HG03378 (cell line): ENCODE data around the gene BMP4.

Experiments
- ATAC-seq: cut with Tn5 transposase; IDR thresholded peaks from one replicate; pipeline ENCODE4 v1.9.1; 2021; ENCODE audit warnings: mild to moderate bottlenecking, moderate library complexity; ENCODE audit not compliant: unreplicated experiment

Gene BMP4

GRCh38 chr14:53964249-53964648, 7.6 kb upstream of the BMP4 start:
- no peak for ATAC-seq

GRCh38 chr14:53963320-53964227, 6.9 kb upstream of the BMP4 start:
- ATAC-seq, result no peak

- ATAC-seq, result no peak
Measured at GRCh38 chr14:53962953-53963319, 6.3 kb upstream of the BMP4 start.

- no peak for ATAC-seq
Measured at GRCh38 chr14:53958628-53959027, 2.0 kb upstream of the BMP4 start.

GRCh38 chr14:53957739-53958138, 1.1 kb upstream of the BMP4 start:
- ATAC-seq, result no peak

GRCh38 chr14:53955671-53956426, 776 bp downstream of the BMP4 start:
- ATAC-seq, result no peak

GRCh38 chr14:53955229-53955556, 1.4 kb downstream of the BMP4 start:
- no peak for ATAC-seq

GRCh38 chr14:53954551-53955228, 1.9 kb downstream of the BMP4 start:
- no peak for ATAC-seq

GRCh38 chr14:53953828-53954550, 2.6 kb downstream of the BMP4 start:
- no peak for ATAC-seq

GRCh38 chr14:53953002-53953827, 3.4 kb downstream of the BMP4 start:
- ATAC-seq, result no peak

GRCh38 chr14:53952533-53952932, 4.1 kb downstream of the BMP4 start:
- ATAC-seq, result no peak

- no peak for ATAC-seq
Measured at GRCh38 chr14:53951627-53952303, 4.9 kb downstream of the BMP4 start.

GRCh38 chr14:53951243-53951626, 5.4 kb downstream of the BMP4 start:
- ATAC-seq, result no peak

GRCh38 chr14:53950031-53950793, 6.4 kb downstream of the BMP4 start:
- ATAC-seq, result no peak

- no peak for ATAC-seq
Measured at GRCh38 chr14:53949201-53949600, 7.4 kb downstream of the BMP4 start.

- ATAC-seq, result no peak
Measured at GRCh38 chr14:53948205-53948884, 8.3 kb downstream of the BMP4 start.

- no peak for ATAC-seq
Measured at GRCh38 chr14:53947452-53948204, 9.0 kb downstream of the BMP4 start.

GRCh38 chr14:53947094-53947445, 9.6 kb downstream of the BMP4 start:
- ATAC-seq, result no peak
